GM13976 (cell line): ENCODE results near the gene ARHGEF17.

Experiments used
- DNase-seq: peaks from one replicate; pipeline ENCODE4 v3.0.0; 2012; ENCODE audit warnings: low spot score
- in situ Hi-C: fragments of 300-500 bp; cut with MboI; formaldehyde crosslinking; loops from one replicate; pipeline ENCODE4 v1.12.0; 2022; ENCODE audit warnings: low sequenced_read_pairs, mixed read lengths, inconsistent platforms; ENCODE audit not compliant: unreplicated experiment
- TF ChIP-seq, protein P1 (sequence below): IDR thresholded peaks from 2 replicates; pipeline ENCODE4 v1.5.1; 2012; ENCODE audit warnings: borderline replicate concordance, mild to moderate bottlenecking; ENCODE audit not compliant: insufficient read depth; ENCODE audit errors: extremely low read depth, missing control alignments, control extremely low read depth

The ARHGEF17 gene

GRCh38 chr11:73293356-73293936, 14.6 kb upstream of the ARHGEF17 start:
- TF ChIP-seq, protein P1, sequence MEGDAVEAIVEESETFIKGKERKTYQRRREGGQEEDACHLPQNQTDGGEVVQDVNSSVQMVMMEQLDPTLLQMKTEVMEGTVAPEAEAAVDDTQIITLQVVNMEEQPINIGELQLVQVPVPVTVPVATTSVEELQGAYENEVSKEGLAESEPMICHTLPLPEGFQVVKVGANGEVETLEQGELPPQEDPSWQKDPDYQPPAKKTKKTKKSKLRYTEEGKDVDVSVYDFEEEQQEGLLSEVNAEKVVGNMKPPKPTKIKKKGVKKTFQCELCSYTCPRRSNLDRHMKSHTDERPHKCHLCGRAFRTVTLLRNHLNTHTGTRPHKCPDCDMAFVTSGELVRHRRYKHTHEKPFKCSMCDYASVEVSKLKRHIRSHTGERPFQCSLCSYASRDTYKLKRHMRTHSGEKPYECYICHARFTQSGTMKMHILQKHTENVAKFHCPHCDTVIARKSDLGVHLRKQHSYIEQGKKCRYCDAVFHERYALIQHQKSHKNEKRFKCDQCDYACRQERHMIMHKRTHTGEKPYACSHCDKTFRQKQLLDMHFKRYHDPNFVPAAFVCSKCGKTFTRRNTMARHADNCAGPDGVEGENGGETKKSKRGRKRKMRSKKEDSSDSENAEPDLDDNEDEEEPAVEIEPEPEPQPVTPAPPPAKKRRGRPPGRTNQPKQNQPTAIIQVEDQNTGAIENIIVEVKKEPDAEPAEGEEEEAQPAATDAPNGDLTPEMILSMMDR = no peak
- no peak for DNase-seq
- in situ Hi-C loops = no loop called here

DNA sequence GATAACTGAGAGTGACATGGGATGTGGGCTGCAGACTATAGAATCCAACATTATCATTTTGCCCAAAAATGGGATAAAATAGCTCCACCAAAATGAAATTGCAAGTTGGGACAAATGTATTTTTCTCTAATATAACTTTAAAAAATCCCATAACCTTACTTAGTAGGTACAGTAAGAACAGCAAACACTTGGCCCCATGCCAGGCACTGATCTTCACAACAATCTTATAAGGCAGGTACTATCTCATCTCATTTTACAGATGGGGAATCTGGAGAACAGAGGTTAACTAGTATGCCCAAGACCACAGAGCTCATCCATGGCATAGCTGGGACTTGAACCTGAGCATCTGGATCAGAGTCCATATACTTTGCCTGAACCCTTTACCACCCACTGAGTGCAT, 13.5 kb upstream of the ARHGEF17 start:
- TF ChIP-seq, protein P1 = no peak
- DNase-seq = no peak
- in situ Hi-C loops = no loop called here

DNA sequence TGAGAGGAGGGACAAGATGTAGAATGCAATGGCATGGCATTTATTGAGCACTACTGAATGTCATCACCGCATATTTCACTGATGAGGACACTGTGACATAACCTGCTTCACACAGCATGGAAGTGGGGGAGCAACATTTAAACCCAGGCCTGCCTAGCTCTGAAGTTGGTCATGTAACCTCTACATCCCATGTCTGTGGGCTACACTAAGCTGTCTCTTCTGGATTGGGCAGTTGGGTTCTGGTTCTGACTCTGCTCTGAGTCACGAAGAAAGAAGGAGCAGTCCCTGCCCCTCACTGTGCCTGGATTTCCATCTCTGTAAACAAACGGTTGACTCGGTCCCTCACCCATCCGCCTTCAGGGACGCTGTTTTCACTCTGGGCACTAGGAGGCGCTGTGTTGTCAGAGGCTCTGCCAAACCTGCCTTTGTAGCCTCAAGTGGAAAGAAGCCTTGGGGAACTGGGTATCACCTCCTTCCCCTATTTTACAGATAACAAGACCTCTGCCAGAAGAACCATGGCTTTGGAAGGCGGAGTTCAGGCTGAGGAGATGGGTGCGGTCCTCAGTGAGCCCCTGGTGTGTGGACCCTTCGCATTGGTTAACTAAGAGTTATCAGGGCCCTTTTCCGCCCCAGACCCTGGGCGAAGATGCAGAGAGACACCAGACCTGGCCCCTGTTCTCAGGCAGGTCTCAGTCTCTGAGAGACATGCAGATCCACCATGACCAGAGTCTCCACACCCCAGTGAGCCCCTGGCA, 12.7 kb upstream of the ARHGEF17 start:
- TF ChIP-seq, protein P1 = peak; percentile 92
- DNase-seq = peak; percentile 84
- in situ Hi-C loops = no loop called here

GRCh38 chr11:73295996-73296318, 12.1 kb upstream of the ARHGEF17 start:
- TF ChIP-seq, protein P1 = no peak
- in situ Hi-C loops = no loop called here
- no peak for DNase-seq

GRCh38 chr11:73296501-73297230, 11.4 kb upstream of the ARHGEF17 start:
- DNase-seq = no peak
- in situ Hi-C loops = no loop called here
- TF ChIP-seq, protein P1 = no peak

GRCh38 chr11:73297231-73297590, 10.9 kb upstream of the ARHGEF17 start:
- in situ Hi-C loops = no loop called here
- TF ChIP-seq, protein P1 = no peak
- DNase-seq = no peak
